Activated CD4-positive, alpha-beta T cell treated with anti-CD3 and anti-CD28 coated beads, Interleukin-2, amount 50 U/mL, for 48 hours (primary cell): ENCODE results near the gene DCK.

Experiments
- DNase-seq, 2 experiments: peaks; one replicate each; pipeline ENCODE4 v3.0.0-alpha.2; 2020

The DCK gene

GRCh38 chr4:71065991-71066510 is 72.6 kb downstream of the DCK start:
- DNase-seq, result no peak

GRCh38 chr4:71066737-71067716 is 73.6 kb downstream of the DCK start:
- DNase-seq, result no peak

DNA sequence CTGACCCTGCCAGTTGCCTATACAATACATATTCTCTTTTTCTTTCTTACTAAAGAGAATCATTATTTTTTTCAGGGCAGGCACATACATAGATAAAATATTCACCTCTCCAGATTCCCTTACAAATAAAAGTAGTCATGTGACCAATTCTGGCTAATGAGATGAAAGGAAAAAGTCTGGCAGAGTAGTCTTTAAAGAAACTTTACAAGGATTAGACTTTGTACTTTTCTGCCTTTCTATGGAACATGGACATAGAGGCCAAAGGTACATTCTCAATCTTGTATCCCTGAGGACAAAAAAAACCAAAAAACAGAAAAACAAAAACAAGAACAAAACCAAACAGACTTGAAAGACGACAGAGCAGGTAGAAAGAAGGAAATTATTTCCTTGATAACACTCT is 75.6 kb downstream of the DCK start:
- DNase-seq, result no peak

- no peak for DNase-seq
Observed at GRCh38 chr4:71070015-71070414, 76.6 kb downstream of the DCK start.

- DNase-seq, result no peak
Observed at GRCh38 chr4:71074452-71075299, 81.2 kb downstream of the DCK start.
